HepG2 (cell line): ENCODE measurements around the gene PCNT. TPM values are rescaled to one million over a fixed set of nuclear protein-coding genes. Genes with fewer than 3 reads are reported as not detected.

Experiments used
- ASH2L ChIP-seq: fragments of 300-600, 200-600 bp; sonication (generic); IDR thresholded peaks from 2 replicates; pipeline ENCODE4 v1.7.0; 2017; ENCODE audit warnings: low read depth, mild to moderate bottlenecking, moderate library complexity, mixed read lengths, low read length; ENCODE audit not compliant: insufficient read length
- FOXA1 ChIP-seq, 2 experiments: fragments of 450-650 bp in 1 of 2; sonication (generic) in 1 of 2; formaldehyde crosslinking in 1 of 2; IDR thresholded peaks; 2 replicates each; pipeline versions ENCODE4 v1.4.0 to v1.6.1; 2016 to 2020; ENCODE audit warnings: missing genetic modification reagents in 1 of 2
- GABPB1 ChIP-seq: IDR thresholded peaks from 2 replicates; pipeline ENCODE4 v1.6.1; 2016; ENCODE audit warnings: mild to moderate bottlenecking, missing genetic modification reagents, moderate library complexity, missing compliant biosample characterization
- MYC ChIP-seq: sonication (generic); formaldehyde crosslinking; IDR thresholded peaks from 2 replicates; pipeline ENCODE4 v1.9.0; 2021; ENCODE audit warnings: missing genetic modification reagents, borderline replicate concordance
- RBFOX2 ChIP-seq: fragments of 200-400 bp; formaldehyde crosslinking; IDR thresholded peaks from 2 replicates; pipeline ENCODE4 v1.6.1; 2017; ENCODE audit warnings: low read depth, mild to moderate bottlenecking, low read length
- RFX1 ChIP-seq: fragments of 450-650 bp; IDR thresholded peaks from 2 replicates; pipeline ENCODE4 v1.6.1; 2017
- RFXAP ChIP-seq: sonication (generic); formaldehyde crosslinking; IDR thresholded peaks from 2 replicates; pipeline ENCODE4 v1.4.0; 2020; ENCODE audit warnings: missing genetic modification reagents, borderline replicate concordance
- SNAPC2 ChIP-seq: sonication (generic); formaldehyde crosslinking; IDR thresholded peaks from 2 replicates; pipeline ENCODE4 v1.8.1; 2022; ENCODE audit warnings: mild to moderate bottlenecking, missing genetic modification reagents
- ZNF230 ChIP-seq: sonication (generic); formaldehyde crosslinking; IDR thresholded peaks from 2 replicates; pipeline ENCODE4 v1.4.0; 2020; ENCODE audit warnings: mild to moderate bottlenecking, missing genetic modification reagents
- ZNF343 ChIP-seq: sonication (generic); formaldehyde crosslinking; IDR thresholded peaks from 2 replicates; pipeline ENCODE4 v1.4.0; 2020; ENCODE audit warnings: mild to moderate bottlenecking, missing genetic modification reagents
- ZNF44 ChIP-seq: sonication (generic); formaldehyde crosslinking; IDR thresholded peaks from 2 replicates; pipeline ENCODE4 v1.5.1; 2020; ENCODE audit warnings: mild to moderate bottlenecking, missing genetic modification reagents
- ZNF451 ChIP-seq: sonication (generic); formaldehyde crosslinking; IDR thresholded peaks from 2 replicates; pipeline ENCODE4 v1.5.0; 2020; ENCODE audit warnings: mild to moderate bottlenecking, missing genetic modification reagents
- ZNF589 ChIP-seq: sonication (generic); formaldehyde crosslinking; conservative IDR thresholded peaks from 2 replicates; pipeline ENCODE4 v1.8.0; 2022; ENCODE audit warnings: mild to moderate bottlenecking, moderate library complexity, missing genetic modification reagents
- ZNF605 ChIP-seq: sonication (generic); formaldehyde crosslinking; IDR thresholded peaks from 2 replicates; pipeline ENCODE4 v1.8.0; 2022; ENCODE audit warnings: mild to moderate bottlenecking, missing genetic modification reagents
- ZNF772 ChIP-seq: sonication (generic); formaldehyde crosslinking; IDR thresholded peaks from 2 replicates; pipeline ENCODE4 v1.5.0; 2020; ENCODE audit warnings: mild to moderate bottlenecking, missing genetic modification reagents
- polyA plus RNA-seq, 8 experiments: library from polyadenylated mRNA; depleted of rRNA in 3 of 8; stranded (reverse) in 7 of 8; unstranded in 1 of 8; fragments of >200 nt; fragmentation: Illumina TruSeq in 4 of 8; extraction: Trizol in 4 of 8; gene quantifications; 2 replicates each; pipeline versions ENCODE4 v1.2.1 to v1.2.3, GENCODE V29; 2011 to 2016; ENCODE audit warnings: low read depth in 4 of 8, missing spikeins in 1 of 8, mixed read lengths in 1 of 8; ENCODE audit not compliant: insufficient read depth in 1 of 8
- total RNA-seq, 5 experiments: library from RNA; depleted of rRNA; stranded (reverse); fragments of >200 nt; fragmentation: Illumina TruSeq; extraction: Trizol; gene quantifications; 2 replicates each; pipeline ENCODE4 v1.2.3, GENCODE V29; 2016; ENCODE audit warnings: low read depth in 1 of 5
- TF ChIP-seq, protein P1 (sequence below): sonication (generic); formaldehyde crosslinking; IDR thresholded peaks from 2 replicates; pipeline ENCODE4 v1.8.1; 2022; ENCODE audit warnings: low read depth, mild to moderate bottlenecking, missing genetic modification reagents
- TF ChIP-seq, protein P2 (sequence below): sonication (generic); formaldehyde crosslinking; IDR thresholded peaks from 2 replicates; pipeline ENCODE4 v1.4.0; 2020; ENCODE audit warnings: missing genetic modification reagents
- TF ChIP-seq, protein P3 (sequence below): IDR thresholded peaks from 2 replicates; pipeline ENCODE4 v1.6.1; 2018; ENCODE audit warnings: missing genetic modification reagents, mild to moderate bottlenecking, missing compliant biosample characterization
- TF ChIP-seq, protein P4 (sequence below): IDR thresholded peaks from 2 replicates; pipeline ENCODE4 v1.6.1; 2018; ENCODE audit warnings: missing genetic modification reagents
- TF ChIP-seq, protein P5 (sequence below): sonication (generic); formaldehyde crosslinking; IDR thresholded peaks from 2 replicates; pipeline ENCODE4 v1.4.0; 2020; ENCODE audit warnings: missing genetic modification reagents

The PCNT gene
- total and polyA plus RNA-seq, 2 of the 13 experiments (the other 11 are each of a cell fraction or from before 2014, with no cell fraction given) = 5.6 to 12.4 TPM

DNA sequence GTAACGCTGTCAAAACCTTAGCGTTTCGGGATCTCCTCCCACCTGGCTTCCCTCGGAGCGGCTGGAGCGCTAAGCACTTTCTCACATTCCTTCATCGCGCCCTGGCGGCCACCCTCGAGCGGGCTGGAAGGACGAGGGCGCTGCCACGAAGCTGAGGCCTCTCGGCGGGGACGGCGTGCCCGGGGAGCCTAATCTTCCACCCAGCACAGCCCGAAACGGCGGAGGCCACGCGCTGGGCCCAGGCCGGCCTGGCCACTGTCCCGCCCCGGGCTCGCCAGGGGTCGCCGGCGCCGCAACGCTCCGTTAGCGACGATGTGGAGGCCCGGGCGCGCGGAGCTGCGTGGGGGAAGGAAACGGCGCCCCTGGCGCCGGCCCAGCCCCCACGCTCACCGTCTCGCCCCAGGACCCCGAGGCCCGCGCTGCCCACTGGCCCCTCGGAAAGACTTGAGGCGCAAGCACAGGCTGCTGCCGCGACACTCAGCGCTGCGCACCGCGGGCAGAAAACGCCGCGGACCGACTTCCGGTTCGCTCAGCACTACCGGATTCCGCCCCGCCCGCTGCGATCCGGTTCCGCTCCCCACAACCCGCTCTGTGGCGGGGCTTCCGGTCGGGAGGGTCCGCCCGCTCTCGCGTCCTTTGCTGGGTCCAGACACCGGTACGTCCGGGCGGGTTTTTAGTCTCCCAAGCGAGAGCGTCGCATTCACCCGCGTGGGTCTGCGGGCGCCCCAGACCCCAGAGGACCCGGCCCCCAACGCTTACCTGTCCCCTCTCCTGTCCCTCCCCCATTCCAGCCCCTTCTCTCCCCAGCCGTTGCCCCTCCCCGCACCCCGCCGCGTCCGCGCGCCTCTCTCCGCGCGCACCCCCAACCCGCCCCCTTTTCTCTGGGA lies 38.0 kb upstream of the PCNT start, which contains the start of gene YBEY (continued):
- TF ChIP-seq ZNF44 (no peak; the same call in 1 of the 2 replicates), RFX1 (no peak), ZNF605 (0 out of 2 replicates have a peak, but pooled peaks have one; percentile 68), ZNF451 (CRISPR knock-in tag) (peak; percentile 93), SNAPC2 (0 out of 2 replicates have a peak, but pooled peaks have one; percentile 71), RFXAP (peak; percentile 55; the same call in 1 of the 2 replicates), FOXA1 (IDR thresholded peaks at IDR 0.05) (no peak), FOXA1 (CRISPR knock-in tag; IDR thresholded peaks at IDR 0.05) (peak; percentile 31; the same call in 1 of the 2 replicates), ZNF230 (CRISPR knock-in tag) (no peak), RBFOX2 (peak; percentile 97), ZNF772 (CRISPR knock-in tag) (peak; percentile 79; the same call in 1 of the 2 replicates), ZNF343 (CRISPR knock-in tag) (peak; percentile 22; the same call in 1 of the 2 replicates), ZNF589 (peak; percentile 24; the same call in 1 of the 2 replicates), MYC (CRISPR knock-in tag) (peak; percentile 90), GABPB1 (CRISPR knock-in tag) (peak; percentile 100), ASH2L (peak; percentile 96)
- TF ChIP-seq, protein P1, sequence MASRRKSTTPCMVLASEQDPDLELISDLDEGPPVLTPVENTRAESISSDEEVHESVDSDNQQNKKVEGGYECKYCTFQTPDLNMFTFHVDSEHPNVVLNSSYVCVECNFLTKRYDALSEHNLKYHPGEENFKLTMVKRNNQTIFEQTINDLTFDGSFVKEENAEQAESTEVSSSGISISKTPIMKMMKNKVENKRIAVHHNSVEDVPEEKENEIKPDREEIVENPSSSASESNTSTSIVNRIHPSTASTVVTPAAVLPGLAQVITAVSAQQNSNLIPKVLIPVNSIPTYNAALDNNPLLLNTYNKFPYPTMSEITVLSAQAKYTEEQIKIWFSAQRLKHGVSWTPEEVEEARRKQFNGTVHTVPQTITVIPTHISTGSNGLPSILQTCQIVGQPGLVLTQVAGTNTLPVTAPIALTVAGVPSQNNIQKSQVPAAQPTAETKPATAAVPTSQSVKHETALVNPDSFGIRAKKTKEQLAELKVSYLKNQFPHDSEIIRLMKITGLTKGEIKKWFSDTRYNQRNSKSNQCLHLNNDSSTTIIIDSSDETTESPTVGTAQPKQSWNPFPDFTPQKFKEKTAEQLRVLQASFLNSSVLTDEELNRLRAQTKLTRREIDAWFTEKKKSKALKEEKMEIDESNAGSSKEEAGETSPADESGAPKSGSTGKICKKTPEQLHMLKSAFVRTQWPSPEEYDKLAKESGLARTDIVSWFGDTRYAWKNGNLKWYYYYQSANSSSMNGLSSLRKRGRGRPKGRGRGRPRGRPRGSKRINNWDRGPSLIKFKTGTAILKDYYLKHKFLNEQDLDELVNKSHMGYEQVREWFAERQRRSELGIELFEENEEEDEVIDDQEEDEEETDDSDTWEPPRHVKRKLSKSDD (CRISPR knock-in tag) = no peak
- TF ChIP-seq, protein P2, sequence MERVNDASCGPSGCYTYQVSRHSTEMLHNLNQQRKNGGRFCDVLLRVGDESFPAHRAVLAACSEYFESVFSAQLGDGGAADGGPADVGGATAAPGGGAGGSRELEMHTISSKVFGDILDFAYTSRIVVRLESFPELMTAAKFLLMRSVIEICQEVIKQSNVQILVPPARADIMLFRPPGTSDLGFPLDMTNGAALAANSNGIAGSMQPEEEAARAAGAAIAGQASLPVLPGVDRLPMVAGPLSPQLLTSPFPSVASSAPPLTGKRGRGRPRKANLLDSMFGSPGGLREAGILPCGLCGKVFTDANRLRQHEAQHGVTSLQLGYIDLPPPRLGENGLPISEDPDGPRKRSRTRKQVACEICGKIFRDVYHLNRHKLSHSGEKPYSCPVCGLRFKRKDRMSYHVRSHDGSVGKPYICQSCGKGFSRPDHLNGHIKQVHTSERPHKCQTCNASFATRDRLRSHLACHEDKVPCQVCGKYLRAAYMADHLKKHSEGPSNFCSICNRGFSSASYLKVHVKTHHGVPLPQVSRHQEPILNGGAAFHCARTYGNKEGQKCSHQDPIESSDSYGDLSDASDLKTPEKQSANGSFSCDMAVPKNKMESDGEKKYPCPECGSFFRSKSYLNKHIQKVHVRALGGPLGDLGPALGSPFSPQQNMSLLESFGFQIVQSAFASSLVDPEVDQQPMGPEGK = peak; percentile 94
- TF ChIP-seq, protein P3, sequence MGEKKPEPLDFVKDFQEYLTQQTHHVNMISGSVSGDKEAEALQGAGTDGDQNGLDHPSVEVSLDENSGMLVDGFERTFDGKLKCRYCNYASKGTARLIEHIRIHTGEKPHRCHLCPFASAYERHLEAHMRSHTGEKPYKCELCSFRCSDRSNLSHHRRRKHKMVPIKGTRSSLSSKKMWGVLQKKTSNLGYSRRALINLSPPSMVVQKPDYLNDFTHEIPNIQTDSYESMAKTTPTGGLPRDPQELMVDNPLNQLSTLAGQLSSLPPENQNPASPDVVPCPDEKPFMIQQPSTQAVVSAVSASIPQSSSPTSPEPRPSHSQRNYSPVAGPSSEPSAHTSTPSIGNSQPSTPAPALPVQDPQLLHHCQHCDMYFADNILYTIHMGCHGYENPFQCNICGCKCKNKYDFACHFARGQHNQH (CRISPR knock-in tag) = peak; percentile 55; the same call in 1 of the 2 replicates
- TF ChIP-seq, protein P4, sequence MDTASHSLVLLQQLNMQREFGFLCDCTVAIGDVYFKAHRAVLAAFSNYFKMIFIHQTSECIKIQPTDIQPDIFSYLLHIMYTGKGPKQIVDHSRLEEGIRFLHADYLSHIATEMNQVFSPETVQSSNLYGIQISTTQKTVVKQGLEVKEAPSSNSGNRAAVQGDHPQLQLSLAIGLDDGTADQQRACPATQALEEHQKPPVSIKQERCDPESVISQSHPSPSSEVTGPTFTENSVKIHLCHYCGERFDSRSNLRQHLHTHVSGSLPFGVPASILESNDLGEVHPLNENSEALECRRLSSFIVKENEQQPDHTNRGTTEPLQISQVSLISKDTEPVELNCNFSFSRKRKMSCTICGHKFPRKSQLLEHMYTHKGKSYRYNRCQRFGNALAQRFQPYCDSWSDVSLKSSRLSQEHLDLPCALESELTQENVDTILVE = peak; percentile 100
- TF ChIP-seq, protein P5, sequence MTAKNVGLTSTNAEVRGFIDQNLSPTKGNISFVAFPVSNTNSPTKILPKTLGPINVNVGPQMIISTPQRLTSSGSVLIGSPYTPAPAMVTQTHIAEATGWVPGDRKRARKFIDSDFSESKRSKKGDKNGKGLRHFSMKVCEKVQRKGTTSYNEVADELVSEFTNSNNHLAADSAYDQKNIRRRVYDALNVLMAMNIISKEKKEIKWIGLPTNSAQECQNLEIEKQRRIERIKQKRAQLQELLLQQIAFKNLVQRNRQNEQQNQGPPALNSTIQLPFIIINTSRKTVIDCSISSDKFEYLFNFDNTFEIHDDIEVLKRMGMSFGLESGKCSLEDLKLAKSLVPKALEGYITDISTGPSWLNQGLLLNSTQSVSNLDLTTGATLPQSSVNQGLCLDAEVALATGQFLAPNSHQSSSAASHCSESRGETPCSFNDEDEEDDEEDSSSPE (CRISPR knock-in tag) = peak; percentile 77
